CD8-positive, alpha-beta memory T cell (primary cell): ENCODE results near the gene CHML. TPM values are rescaled to one million over a fixed set of nuclear protein-coding genes. Genes with fewer than 3 reads are reported as not detected.
"Not testable (repeated sequence)": the region's sequence is repeated elsewhere in the genome, so short reads cannot be mapped to it uniquely, and the experiment has no call there.

ENCODE experiments used
- CTCF ChIA-PET: fragments of 350-600 bp; sonication (Branson Sonifier 250); formaldehyde crosslinking; loops from one replicate; lab custom pipeline; 2021; ENCODE audit warnings: antibody characterized with exemption; lab: Charles Lee
- POLR2A ChIA-PET: fragments of 350-600 bp; sonication (Branson Sonifier 250); formaldehyde crosslinking; loops from one replicate; lab custom pipeline; 2021; ENCODE audit warnings: antibody characterized with exemption; lab: Charles Lee
- DNase-seq, 5 donors: peaks; one replicate each; pipeline versions ENCODE4 v3.0.0 to v3.0.0-alpha.2; 2020 to 2022; ENCODE audit warnings: mixed read lengths in 1 of 5
- H3K27ac ChIP-seq: one replicate; pipeline ENCODE4 v1.7.0; 2013; ENCODE audit warnings: low read depth, mild to moderate bottlenecking, low read length, moderate library complexity
- H3K27me3 ChIP-seq: 2 replicates; pipeline ENCODE4 v1.7.0; 2013; ENCODE audit warnings: low read length, mild to moderate bottlenecking; ENCODE audit not compliant: insufficient read depth, poor library complexity, severe bottlenecking
- H3K36me3 ChIP-seq: 2 replicates; pipeline ENCODE4 v1.7.0; 2013; ENCODE audit warnings: mild to moderate bottlenecking, low read length, moderate library complexity; ENCODE audit not compliant: insufficient read depth
- H3K4me1 ChIP-seq: 2 replicates; pipeline ENCODE4 v1.7.0; 2013; ENCODE audit warnings: mild to moderate bottlenecking, low read length, moderate library complexity; ENCODE audit not compliant: insufficient read depth
- H3K4me3 ChIP-seq: 2 replicates; pipeline ENCODE4 v1.7.0; 2013; ENCODE audit warnings: mild to moderate bottlenecking, low read length
- H3K9me3 ChIP-seq: 2 replicates; pipeline ENCODE4 v1.7.0; 2013; ENCODE audit warnings: mild to moderate bottlenecking, low read length
- H3K27ac Mint-ChIP-seq, 8 donors: one replicate each; pipeline ENCODE4 v1.8.0; 2020 to 2021; ENCODE audit warnings: mixed read lengths in 8 of 8, mild to moderate bottlenecking in 6 of 8, inconsistent platforms in 3 of 8, moderate library complexity in 3 of 8
- H3K27me3 Mint-ChIP-seq, 2 donors: one replicate each; pipeline ENCODE4 v1.8.0; 2020 to 2021; ENCODE audit warnings: mixed read lengths in 2 of 2, mild to moderate bottlenecking in 1 of 2, moderate library complexity in 1 of 2
- H3K36me3 Mint-ChIP-seq, 3 donors: one replicate each; pipeline ENCODE4 v1.8.0; 2020 to 2021; ENCODE audit warnings: mixed read lengths in 3 of 3, inconsistent platforms in 1 of 3, mild to moderate bottlenecking in 1 of 3
- H3K4me1 Mint-ChIP-seq, 3 donors: one replicate each; pipeline ENCODE4 v1.8.0; 2020 to 2021; ENCODE audit warnings: mixed read lengths in 3 of 3, inconsistent platforms in 1 of 3, mild to moderate bottlenecking in 1 of 3
- H3K4me3 Mint-ChIP-seq, 7 donors: one replicate each; pipeline ENCODE4 v1.8.0; 2020 to 2021; ENCODE audit warnings: mixed read lengths in 7 of 7, mild to moderate bottlenecking in 6 of 7, moderate library complexity in 4 of 7, inconsistent platforms in 2 of 7
- H3K9me3 Mint-ChIP-seq, 5 donors: one replicate each; pipeline ENCODE4 v1.8.0; 2020 to 2022; ENCODE audit warnings: mixed read lengths in 5 of 5, mild to moderate bottlenecking in 3 of 5, moderate library complexity in 2 of 5, inconsistent platforms in 1 of 5
- polyA plus RNA-seq: library from polyadenylated mRNA; unstranded; fragments of 300-500 nt; fragmentation: Illumina TruSeq; gene quantifications from one replicate; pipeline ENCODE4 v1.2.3, GENCODE V29; 2021
- total RNA-seq, 2 experiments: library from RNA; stranded (reverse); gene quantifications; one replicate each; pipeline ENCODE4 v1.2.3, GENCODE V29; 2021

CHML gene
- total and polyA plus RNA-seq, 3 experiments from 2014 or later: 3.9 to 21.6 (median 20.3) TPM

DNA sequence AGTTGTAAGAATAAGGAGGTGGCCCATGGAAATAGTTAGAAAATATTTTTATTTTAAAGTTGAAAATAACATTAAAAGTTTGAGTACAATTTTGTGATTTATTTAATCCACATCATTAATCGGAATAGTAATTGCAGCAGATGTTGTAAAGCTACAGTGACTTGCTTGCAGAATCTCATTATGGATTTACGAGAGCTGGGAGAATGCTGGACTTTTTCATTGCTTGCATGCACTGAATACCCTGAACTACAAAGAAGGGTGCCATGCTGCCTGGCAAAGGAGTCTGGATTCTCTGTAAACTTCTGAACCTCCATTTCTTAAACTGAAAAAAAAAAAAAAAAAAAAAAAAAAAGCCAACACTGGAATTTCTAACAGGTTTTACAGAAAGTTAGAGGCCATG, 38.4 kb upstream of the CHML start:
- ChIA-PET CTCF (interaction anchor here (2.0 kb wide), 1 partner anchor 28 kb away, joined by 4 read pairs; no protein-coding TSS in a partner anchor), POLR2A (no interaction called here)
- no peak overlapping the region for H3K4me3 Mint-ChIP-seq
- Histone ChIP-seq H3K27me3 (no peaks in the 10 kb centered on the region), H3K9me3 (no peaks in the 10 kb centered on the region), H3K4me3 (no peak overlapping the region), H3K4me1 (peaks cover 19% of the 10 kb centered on the region), H3K27ac (no peak overlapping the region), H3K36me3 (no peaks in the 10 kb centered on the region)
- DNase-seq: no peak
- peaks cover 17 to 30% (median 21%) of the 10 kb centered on the region in 3 donors for H3K4me1 Mint-ChIP-seq
- H3K9me3 Mint-ChIP-seq: peaks cover 0 to 4% (median 0%) of the 10 kb centered on the region in 5 donors
- H3K27ac Mint-ChIP-seq: no peak overlapping the region
- H3K36me3 Mint-ChIP-seq: peaks cover 5 to 21% (median 8%) of the 10 kb centered on the region in 3 donors
- peaks cover 2 to 18% of the 10 kb centered on the region in 2 donors for H3K27me3 Mint-ChIP-seq

DNA sequence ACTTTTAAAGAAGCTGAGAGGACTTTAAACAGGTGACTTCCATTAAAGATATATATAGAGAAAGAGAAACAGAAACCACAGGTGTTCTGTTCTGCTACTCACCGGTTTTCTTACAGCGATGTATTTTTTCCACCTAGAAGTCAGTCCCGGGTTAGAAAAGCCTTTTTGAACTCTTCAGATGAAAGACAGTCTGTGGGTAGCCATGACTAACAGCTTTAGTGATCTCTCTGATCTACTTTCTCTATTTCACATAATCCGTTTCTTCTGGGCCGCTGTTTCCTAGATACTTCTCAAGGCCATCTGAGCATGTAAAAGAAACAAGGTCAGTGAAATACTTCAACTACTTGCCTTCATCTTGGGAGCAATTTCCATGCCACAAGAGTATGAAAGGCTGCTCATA, 37.0 kb upstream of the CHML start:
- H3K27ac Mint-ChIP-seq: peak overlapping the region in 7 of 8 donors; percentile 72 to 95 (median 83)
- Histone ChIP-seq H3K27ac (no peak overlapping the region), H3K4me1 (peaks cover 19% of the 10 kb centered on the region), H3K9me3 (no peaks in the 10 kb centered on the region), H3K36me3 (no peaks in the 10 kb centered on the region), H3K27me3 (no peaks in the 10 kb centered on the region), H3K4me3 (peak overlapping the region; percentile 33)
- POLR2A ChIA-PET: interaction anchor here (0.8 to 1.0 kb wide), 3 partner anchors 10 to 37 kb away, joined by 3 to 4 read pairs (median 4); partner anchors contain the start of genes CHML and OPN3
- H3K4me1 Mint-ChIP-seq: peaks cover 17 to 30% (median 21%) of the 10 kb centered on the region in 3 donors
- peaks cover 0 to 4% (median 0%) of the 10 kb centered on the region in 5 donors for H3K9me3 Mint-ChIP-seq
- H3K36me3 Mint-ChIP-seq: peaks cover 5 to 10% (median 6%) of the 10 kb centered on the region in 3 donors
- CTCF ChIA-PET: interaction anchor here (1.5 to 1.7 kb wide), 2 partner anchors 22 to 36 kb away, joined by 3 to 4 read pairs; no protein-coding TSS in a partner anchor
- H3K4me3 Mint-ChIP-seq: peak overlapping the region; percentile 63 to 84 (median 73)
- peak in 2 of 5 donors; percentile 60 to 76 for DNase-seq
- peaks cover 5 to 7% of the 10 kb centered on the region in 2 donors for H3K27me3 Mint-ChIP-seq

DNA sequence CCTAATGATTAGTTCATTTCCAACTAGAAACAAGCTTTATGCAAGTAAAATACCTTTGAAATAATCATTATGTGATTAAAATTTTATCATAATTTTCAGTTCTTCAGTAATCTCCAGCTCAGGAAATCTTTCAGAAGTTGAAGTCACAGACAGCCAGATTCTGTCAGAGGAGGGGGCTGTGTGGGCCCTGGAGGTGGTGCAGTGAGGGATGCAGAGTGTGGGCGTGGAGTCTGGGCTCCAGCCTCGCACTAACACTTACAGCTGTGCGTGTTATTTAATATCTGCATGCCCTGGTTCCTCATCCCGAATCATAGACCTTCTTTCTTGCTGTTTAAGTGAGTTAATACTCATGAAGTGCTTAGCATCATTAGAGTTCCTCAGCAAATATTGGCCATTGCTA, 35.8 kb upstream of the CHML start:
- no peak overlapping the region for H3K4me3 Mint-ChIP-seq
- H3K4me3 ChIP-seq: no peak overlapping the region
- DNase-seq: no peak
- H3K4me1 Mint-ChIP-seq: peaks cover 17 to 30% (median 21%) of the 10 kb centered on the region in 3 donors
- no peaks in the 10 kb centered on the region for H3K9me3 ChIP-seq
- peaks cover 0 to 6% of the 10 kb centered on the region in 2 donors for H3K27me3 Mint-ChIP-seq
- peak overlapping the region in 3 of 8 donors; percentile 25 to 68 (median 54) for H3K27ac Mint-ChIP-seq
- no peak overlapping the region for H3K27ac ChIP-seq
- peaks cover 19% of the 10 kb centered on the region for H3K4me1 ChIP-seq
- peaks cover 0 to 4% (median 0%) of the 10 kb centered on the region in 5 donors for H3K9me3 Mint-ChIP-seq
- no peaks in the 10 kb centered on the region for H3K27me3 ChIP-seq
- H3K36me3 Mint-ChIP-seq: peaks cover 0 to 4% (median 3%) of the 10 kb centered on the region in 3 donors
- POLR2A ChIA-PET: no interaction called here
- CTCF ChIA-PET: interaction anchor here (1.5 to 1.7 kb wide), 2 partner anchors 21 to 35 kb away, joined by 3 to 4 read pairs; no protein-coding TSS in a partner anchor
- no peaks in the 10 kb centered on the region for H3K36me3 ChIP-seq

DNA sequence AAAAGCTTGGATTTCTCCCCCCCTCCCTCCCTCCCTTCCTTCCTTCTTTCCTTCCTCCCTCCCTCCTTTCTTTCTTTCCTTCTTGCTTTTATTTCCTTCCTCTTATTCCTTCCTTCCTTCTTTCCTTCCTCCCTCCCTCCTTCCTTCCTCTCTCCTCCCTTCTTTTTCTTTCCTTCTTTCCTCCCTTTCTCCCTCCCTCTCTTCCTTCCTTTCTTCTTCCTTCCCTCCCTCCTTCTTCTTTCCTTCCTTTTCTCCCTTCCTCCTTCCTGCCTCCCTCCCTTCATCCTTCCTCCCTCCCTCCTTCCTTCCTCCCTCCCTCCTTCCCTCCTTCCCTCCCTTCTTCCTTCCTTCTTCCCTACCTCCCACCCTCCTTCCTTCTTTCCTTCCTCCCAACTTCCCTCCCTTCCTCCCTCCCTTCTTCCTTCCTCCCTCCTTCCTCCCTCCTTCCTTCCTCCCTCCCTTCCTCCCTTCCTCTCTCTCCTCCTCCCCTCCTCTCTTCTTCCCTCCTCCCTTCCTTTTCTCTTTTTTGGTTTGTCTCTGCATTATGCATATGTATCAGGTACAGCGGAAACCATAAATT, 34.7 kb upstream of the CHML start:
- no peaks in the 10 kb centered on the region for H3K9me3 ChIP-seq
- H3K4me3 ChIP-seq: no peak overlapping the region
- Mint-ChIP-seq H3K27ac (peak overlapping the region in 2 of 8 donors; percentile 17 to 66), H3K4me3 (no peak overlapping the region), H3K36me3 (no peaks in the 10 kb centered on the region), H3K9me3 (peaks cover 0 to 4% (median 0%) of the 10 kb centered on the region in 5 donors), H3K4me1 (peaks cover 17 to 30% (median 21%) of the 10 kb centered on the region in 3 donors), H3K27me3 (peaks cover 0 to 6% of the 10 kb centered on the region in 2 donors)
- peaks cover 19% of the 10 kb centered on the region for H3K4me1 ChIP-seq
- H3K27me3 ChIP-seq: no peaks in the 10 kb centered on the region
- no peak for DNase-seq
- H3K27ac ChIP-seq: no peak overlapping the region
- H3K36me3 ChIP-seq: no peaks in the 10 kb centered on the region
- ChIA-PET POLR2A (no interaction called here), CTCF (no interaction called here)

DNA sequence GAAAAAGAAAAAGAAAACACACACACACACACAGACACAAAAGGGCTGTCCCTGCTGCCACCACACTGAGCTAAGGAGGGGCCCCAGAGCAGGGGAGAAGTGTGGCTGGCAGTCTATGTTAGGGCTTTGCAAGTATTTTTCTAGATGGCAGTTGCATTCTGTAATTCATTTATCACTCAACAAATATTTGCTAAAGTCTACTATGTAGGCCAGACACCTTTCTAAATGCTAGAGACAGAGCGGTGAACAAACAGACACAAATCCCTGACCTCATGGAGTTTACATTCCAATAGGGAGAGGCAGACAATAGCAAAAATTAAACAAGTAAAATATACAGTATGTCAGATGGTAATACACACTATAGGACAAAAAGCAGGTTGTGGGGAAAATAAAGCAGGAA, 32.1 kb upstream of the CHML start:
- CTCF ChIA-PET: no interaction called here
- Mint-ChIP-seq H3K36me3 (no peaks in the 10 kb centered on the region), H3K27ac (peak overlapping the region in 1 of 8 donors; percentile 20), H3K27me3 (peaks cover 6 to 7% of the 10 kb centered on the region in 2 donors), H3K9me3 (peaks cover 0 to 4% (median 0%) of the 10 kb centered on the region in 5 donors), H3K4me1 (peaks cover 9 to 17% (median 12%) of the 10 kb centered on the region in 3 donors), H3K4me3 (no peak overlapping the region)
- no peaks in the 10 kb centered on the region for H3K9me3 ChIP-seq
- H3K36me3 ChIP-seq: no peaks in the 10 kb centered on the region
- peaks cover 9% of the 10 kb centered on the region for H3K4me1 ChIP-seq
- H3K4me3 ChIP-seq: no peak overlapping the region
- no peak overlapping the region for H3K27ac ChIP-seq
- H3K27me3 ChIP-seq: no peaks in the 10 kb centered on the region
- POLR2A ChIA-PET: no interaction called here
- DNase-seq: no peak

DNA sequence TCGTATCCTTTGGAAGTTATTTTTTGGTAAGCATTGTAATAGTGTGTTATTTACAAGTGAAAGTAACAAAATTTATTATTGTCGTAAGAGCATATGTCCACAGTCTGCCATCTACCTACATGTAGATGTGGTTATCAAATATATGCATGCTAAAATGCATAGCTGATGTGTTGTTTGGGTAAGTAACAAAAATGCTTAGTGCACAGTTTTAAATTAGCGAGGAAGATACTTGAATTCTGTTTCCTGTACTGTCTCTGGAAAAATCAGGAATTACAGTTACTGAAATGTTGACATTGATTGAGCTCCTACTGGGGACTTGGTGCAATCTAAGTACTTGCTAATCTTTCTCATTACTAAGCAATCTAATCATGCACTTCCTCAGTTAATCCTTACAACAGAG, 26.2 kb upstream of the CHML start:
- H3K9me3 ChIP-seq: no peaks in the 10 kb centered on the region
- Mint-ChIP-seq H3K27ac (no peak overlapping the region), H3K9me3 (peaks cover 0 to 1% (median 0%) of the 10 kb centered on the region in 5 donors), H3K36me3 (no peaks in the 10 kb centered on the region), H3K4me3 (no peak overlapping the region), H3K4me1 (no peaks in the 10 kb centered on the region), H3K27me3 (peaks cover 10 to 24% of the 10 kb centered on the region in 2 donors)
- ChIA-PET CTCF (no interaction called here), POLR2A (no interaction called here)
- no peaks in the 10 kb centered on the region for H3K4me1 ChIP-seq
- DNase-seq: no peak
- no peaks in the 10 kb centered on the region for H3K36me3 ChIP-seq
- H3K27me3 ChIP-seq: no peaks in the 10 kb centered on the region
- H3K27ac ChIP-seq: no peak overlapping the region
- H3K4me3 ChIP-seq: no peak overlapping the region

DNA sequence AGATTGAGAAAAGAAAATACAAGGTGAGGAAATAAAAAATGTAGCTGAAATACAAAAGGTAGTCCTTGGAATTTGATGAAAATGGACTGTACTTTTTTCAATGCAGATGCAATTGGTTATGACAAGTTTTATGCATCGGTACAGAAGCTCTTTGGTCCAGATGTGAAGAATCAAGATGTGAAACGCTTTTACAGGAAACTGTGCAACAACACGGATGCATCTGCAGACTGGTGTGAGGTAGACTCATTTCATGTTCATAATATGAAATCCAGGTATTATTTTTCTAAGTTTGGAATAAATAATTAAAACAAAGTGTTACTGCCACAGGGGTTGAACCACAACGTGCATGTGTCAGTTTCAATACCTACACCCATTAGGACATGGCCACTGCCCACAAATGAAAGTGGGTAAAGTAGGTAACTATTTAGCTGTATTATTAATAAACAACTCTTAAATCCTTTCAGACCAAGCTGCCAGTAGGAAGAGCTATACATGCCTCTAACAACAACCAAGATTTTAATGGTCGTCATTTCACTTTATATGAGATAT, 20.3 kb upstream of the CHML start:
- no peak overlapping the region for H3K4me3 Mint-ChIP-seq
- POLR2A ChIA-PET: no interaction called here
- peaks cover 17 to 32% of the 10 kb centered on the region in 2 donors for H3K27me3 Mint-ChIP-seq
- no peak for DNase-seq
- H3K27ac Mint-ChIP-seq: no peak overlapping the region
- Histone ChIP-seq H3K27ac (no peak overlapping the region), H3K36me3 (no peaks in the 10 kb centered on the region), H3K9me3 (no peaks in the 10 kb centered on the region), H3K27me3 (no peaks in the 10 kb centered on the region), H3K4me3 (no peak overlapping the region), H3K4me1 (no peaks in the 10 kb centered on the region)
- CTCF ChIA-PET: no interaction called here
- no peaks in the 10 kb centered on the region for H3K4me1 Mint-ChIP-seq
- H3K36me3 Mint-ChIP-seq: no peaks in the 10 kb centered on the region
- H3K9me3 Mint-ChIP-seq: peaks cover 0 to 2% (median 0%) of the 10 kb centered on the region in 5 donors

DNA sequence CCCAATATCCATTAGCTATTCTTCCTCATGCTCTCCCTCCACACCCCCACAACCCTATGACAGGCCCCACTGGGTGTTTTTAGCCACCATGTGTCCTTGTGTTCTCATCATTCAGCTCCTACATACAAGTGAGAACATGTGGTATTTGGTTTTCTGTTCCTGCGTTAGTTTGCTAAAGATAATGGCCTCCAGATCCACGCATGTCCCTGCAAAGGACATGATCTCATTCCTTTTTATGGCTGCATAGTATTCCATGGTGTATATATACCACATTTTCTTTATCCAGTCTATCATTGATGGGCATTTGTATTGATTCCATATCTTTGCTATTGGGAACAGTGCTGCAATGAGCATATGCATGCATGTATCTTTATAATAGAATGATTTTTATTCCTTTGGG, 18.8 kb upstream of the CHML start:
- H3K27me3 ChIP-seq, H3K36me3 ChIP-seq, H3K4me3 Mint-ChIP-seq, H3K27ac ChIP-seq, H3K9me3 ChIP-seq, POLR2A ChIA-PET, CTCF ChIA-PET, H3K36me3 Mint-ChIP-seq, H3K4me1 Mint-ChIP-seq, H3K9me3 Mint-ChIP-seq, H3K27ac Mint-ChIP-seq, DNase-seq, H3K4me1 ChIP-seq, H3K4me3 ChIP-seq: not testable (repeated sequence)
- H3K27me3 Mint-ChIP-seq: peaks cover 17 to 32% of the 10 kb centered on the region in 2 donors
